Activated CD4-positive, alpha-beta T cell treated with anti-CD3 and anti-CD28 coated beads, Interleukin-2, Interleukin-4, amounts not matched to agents 100 ng/mL and 50 ng/mL, durations not matched to agents 16 hours and 8 hours (primary cell): ENCODE data around the gene PHKG2.

ENCODE experiments used
- DNase-seq: peaks from one replicate; pipeline ENCODE4 v3.0.0-alpha.2; 2020; ENCODE audit warnings: low spot score

PHKG2 gene

DNA sequence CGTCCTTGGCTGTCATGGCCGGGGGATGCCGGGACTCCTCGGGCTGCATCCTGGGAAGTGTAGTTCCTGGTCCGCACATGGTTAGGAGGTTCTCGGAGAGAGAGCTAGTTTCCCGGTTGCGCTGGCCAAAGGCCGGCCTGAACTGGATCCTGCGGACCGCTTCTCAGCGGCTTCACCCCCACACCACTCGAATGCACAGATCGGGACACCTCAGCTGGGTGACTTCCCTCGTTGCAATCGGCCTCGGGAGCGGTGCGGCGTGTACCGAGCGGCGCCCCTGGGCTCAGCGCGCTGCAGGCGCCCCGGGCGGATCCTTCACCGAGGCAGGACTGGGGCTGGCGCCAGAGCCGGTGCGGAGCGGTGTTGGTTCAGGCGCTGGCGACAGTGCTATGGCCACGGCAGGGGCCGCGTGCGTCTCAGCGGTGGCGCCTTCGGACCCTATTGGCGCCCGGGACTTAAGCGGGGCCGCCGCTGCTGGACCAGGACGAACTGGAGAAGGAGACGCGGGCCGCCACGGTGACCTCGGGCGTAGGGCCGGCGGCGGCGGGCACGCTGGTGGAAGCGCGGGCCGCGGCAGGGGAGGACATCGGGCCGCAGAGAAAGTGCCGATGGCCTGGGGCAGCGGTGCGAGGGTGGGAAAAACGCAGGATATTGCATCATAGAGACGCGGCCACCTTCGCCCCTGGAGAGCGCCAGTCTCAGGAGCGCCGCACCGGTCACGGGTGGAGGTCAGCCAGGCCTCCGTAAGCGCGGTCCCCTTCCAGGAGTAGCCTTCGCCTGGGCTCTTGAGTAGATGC is 27.4 kb downstream of the PHKG2 start:
- peak; percentile 79 for DNase-seq

DNA sequence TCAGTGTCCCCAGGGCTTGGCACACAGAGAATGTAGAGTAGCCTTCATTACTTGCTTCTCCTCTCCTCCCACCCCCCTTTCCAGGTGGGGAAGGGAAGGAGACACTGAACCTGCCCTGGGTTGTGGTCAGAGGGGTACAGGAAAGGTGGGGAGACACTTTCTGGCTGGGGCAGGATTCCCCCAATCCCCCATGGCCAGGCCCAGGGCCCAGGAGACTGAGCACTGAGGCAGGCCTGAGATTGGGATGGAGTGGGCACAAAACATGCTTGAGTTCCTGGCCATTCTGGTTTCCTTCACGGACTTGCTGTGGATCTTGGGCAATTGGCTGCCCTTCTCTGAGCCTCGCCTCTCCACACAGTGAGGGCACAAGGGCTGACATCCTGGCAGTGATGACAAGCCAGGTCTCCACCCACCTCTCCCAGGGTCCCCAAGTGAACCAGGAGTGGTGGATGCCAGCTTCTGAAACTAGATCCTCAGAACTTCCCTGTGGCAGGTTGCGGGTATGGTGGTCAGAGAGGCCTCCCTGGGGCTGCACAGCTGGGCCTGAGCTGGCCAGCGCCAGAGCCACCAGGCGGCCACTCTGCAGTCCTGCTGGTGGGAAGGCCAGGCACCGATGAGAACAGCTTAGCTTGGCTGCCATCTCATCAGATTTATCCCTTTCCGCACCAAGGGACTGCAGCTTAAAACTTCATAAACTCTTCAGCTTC is 29.5 kb downstream of the PHKG2 start:
- DNase-seq = no peak

DNA sequence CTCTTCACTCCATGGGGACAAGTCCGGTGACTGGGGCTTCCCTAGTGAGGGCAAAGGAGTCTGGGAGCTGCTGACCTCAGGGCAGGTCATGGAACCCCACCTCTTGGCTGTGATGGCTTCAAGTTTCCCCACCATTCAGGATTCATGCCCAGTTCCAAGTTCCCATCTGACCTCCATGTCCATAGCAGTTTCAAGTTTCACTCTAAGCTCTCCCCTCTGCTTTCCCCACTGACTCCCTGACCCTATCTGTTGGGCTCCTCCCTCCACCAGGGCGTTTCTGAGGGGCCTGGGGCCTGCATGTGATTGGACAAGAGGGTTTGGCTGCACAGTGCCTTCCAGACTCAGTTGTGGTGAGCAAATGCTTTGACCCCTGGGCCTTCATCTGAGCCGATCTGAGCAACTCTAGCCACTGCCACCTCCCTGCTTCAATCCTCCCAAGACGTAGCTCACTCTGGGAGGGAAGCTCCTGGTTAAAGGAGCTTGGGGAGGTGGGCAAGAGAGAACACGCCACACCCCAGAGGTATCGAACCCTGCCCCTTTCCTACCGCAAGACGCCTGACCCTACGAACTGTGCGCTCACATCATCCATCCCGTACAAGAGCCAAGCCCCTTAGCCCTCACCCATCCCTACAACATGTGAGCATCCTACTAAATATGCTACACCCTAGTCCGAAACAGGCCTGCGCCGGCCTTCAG is 30.5 kb downstream of the PHKG2 start:
- DNase-seq = no peak

DNA sequence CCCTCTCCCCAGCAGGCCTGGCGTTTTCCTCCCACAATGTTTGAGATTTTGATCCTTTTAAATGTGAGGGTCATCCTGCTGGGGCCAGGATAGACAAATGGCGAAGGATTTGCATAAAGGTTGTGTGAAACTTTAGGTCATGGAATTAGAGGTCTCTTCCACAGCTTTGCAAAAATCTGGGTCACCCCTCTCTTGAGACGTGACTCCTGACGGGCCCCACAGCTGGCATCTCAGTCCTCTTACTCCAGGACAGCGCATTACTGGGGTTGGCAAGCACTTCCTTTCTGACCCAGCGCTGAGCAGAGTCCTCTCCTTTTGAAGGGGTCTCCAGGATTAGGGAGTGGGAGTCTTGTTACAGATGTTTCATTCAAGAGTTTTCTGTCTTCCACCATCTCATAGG is 31.4 kb downstream of the PHKG2 start:
- DNase-seq = no peak

DNA sequence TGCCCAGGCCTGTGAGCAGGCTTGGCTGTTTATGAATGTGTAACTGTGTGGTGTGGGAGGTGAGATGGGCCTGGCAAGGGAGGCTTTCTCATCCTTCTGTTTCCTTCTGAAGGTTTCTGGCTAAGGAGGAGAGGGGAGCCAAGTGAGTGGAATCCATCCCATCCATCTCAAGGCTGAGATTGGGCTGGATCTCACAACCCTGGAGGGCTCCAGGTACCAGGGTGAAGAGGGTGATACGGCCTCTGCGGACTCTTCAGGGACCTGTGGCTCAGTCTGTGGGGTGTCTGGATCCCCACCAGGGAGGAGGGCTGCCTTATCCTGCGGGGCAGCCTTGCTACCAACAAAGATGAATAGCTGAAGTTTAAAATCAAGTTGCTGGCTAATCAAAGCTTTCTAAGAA is 31.8 kb downstream of the PHKG2 start:
- no peak for DNase-seq

DNA sequence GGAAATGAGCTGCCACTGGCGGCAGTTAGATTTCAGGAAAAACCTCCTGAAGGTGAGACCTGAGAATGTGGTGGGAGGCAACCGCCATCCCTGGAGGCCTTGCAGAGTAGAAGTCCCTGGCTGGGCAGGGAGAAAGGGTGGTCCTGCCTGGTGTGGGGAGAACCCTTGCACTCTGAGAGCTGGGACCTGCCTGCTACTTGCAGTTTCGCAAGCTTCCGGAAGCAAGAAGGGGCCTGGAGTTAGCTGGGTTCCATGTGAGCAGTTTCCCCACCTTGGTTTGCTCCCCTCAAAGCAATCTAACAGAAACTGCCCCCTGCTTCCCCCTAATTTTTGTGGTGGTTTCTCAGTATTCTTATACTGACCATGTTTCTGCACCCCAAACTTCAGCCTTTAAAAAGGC is 32.3 kb downstream of the PHKG2 start:
- DNase-seq = no peak

DNA sequence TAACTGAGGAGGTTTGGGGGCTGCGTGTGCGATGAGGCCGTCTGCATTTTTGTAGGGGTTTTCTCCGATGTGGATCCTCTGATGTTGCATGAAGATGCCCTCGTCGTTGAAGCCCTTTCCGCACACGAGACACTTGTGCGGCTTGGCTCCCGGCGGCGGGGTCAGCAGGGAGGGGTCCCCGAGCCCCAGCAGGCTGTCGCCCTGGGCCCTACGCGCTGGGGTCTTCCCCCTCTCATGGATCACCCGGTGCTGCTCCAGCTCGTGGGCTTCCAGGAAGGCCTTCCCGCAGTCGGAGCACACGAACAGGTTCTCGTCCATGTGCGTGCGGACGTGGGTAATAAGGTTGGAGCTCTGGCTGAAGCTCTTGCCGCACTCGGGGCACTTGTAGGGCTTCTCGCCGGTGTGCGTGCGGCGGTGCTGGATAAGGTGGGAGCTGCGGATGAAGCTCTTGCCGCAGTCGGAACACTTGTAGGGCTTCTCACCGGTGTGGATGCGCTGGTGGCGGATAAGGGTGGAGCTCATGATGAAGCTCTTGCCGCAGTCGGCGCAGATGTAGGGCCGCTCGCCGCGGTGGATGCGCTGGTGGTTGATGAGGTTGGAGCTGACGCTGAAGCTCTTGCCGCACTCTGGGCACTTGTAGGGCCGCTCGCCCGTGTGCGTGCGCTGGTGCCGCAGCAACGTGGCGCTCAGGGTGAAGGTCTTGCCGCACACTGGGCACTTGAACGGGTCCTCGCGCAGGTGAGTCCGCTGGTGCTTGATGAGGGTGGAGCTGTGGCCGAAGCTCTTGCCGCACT is 34.5 kb downstream of the PHKG2 start:
- DNase-seq = no peak

DNA sequence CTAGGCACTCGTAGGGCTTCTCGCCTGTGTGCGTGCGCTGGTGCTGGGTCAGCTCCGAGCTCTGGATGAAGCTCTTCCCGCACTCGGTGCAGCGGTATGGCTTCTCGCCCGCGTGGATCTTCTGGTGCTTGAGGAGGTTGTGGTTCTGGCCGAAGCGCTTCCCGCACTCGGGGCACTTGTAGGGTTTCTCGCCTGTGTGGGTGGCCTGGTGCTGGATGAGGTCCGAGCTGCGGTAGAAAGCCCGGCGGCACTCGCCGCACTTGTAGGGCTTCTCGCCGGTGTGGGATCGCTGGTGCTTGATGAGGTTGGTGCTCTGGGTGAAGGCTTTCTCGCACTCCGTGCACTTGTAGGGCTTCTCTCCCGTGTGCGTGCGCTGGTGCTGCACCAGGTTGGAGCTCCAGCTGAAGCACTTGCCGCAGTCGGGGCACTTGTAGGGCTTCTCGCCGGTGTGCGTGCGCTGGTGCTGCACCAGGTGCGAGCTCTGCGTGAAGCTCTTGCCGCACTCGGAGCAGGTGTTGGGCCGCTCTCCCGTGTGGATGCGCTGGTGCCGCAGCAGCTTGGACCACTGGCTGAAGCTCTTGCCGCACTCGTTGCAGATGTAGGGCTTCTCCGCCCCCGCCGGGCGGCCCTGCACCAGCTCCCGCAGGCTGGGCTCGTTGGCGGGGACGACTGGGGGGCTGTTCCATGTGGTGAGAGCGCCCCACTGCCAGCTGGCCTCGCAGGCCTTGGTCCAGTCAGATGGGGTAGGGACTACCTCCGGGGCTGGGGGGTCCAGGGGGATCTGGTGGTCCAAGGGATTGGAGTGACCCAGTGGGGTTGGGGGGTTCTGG is 35.3 kb downstream of the PHKG2 start:
- no peak for DNase-seq

DNA sequence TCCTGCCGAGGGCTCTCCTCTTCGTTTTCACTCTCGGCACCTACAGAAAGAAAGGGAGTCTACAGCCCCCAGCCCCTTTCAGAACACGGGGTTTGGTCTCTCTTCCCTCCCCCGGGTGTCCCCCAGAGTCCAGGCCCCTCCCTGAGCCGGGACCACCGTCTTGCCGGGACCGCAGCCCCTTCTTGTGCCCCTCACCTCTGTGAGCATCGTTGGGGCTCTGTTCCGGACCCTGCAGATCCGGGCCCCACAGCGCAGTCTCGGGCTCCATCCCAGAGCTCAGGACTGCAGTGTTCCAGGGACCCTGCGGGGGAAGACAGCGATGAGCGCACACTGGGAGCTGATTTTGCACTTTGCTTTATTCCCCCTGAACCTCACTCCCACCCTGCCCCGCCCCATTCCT is 36.0 kb downstream of the PHKG2 start:
- DNase-seq = no peak

DNA sequence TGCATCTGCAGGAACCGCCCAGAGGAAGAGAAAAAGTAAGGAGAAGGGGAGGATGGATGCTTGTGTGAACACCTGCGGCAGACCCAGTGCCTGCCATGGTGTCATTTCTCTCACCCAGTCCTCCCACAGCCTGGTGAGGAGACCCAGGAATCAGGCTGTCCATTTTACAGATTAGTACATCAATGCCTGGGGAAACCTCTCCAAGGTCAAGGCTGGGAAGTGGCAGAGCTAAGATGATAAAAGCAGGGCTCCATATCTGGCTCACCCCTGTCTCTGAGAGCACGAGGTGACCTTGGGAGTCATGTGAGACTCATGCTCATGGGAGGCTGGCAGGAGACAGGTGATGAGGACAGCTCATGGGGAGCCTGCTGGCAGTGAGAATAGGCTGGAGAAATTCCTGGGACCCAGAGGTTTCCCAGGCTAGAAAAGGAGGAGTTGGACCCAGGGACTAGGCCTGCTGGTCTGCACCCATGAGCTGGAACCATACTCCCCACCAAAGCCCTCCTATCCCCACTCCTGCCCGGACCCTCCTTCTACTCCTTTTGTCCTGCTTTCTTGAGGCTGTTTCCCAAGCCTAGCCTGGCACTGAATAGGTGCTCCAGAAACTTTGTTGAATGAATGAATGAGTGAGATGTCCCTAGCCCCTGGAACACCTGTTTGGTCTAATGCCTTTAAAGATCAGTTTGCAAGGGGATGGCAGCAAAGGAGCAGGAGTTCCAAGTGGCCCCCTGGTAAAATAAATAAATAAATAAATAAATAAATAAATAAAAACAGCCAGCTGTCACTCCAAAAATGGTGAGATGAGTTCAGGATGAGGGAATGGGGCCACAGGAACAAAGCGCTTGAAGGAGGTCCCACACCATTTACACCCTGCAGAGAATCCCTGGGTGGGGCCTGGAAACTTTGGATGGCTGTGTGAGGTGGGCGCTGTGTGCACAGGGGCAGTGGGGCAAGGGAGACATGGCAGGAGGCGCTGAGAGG is 37.2 kb downstream of the PHKG2 start:
- no peak for DNase-seq

DNA sequence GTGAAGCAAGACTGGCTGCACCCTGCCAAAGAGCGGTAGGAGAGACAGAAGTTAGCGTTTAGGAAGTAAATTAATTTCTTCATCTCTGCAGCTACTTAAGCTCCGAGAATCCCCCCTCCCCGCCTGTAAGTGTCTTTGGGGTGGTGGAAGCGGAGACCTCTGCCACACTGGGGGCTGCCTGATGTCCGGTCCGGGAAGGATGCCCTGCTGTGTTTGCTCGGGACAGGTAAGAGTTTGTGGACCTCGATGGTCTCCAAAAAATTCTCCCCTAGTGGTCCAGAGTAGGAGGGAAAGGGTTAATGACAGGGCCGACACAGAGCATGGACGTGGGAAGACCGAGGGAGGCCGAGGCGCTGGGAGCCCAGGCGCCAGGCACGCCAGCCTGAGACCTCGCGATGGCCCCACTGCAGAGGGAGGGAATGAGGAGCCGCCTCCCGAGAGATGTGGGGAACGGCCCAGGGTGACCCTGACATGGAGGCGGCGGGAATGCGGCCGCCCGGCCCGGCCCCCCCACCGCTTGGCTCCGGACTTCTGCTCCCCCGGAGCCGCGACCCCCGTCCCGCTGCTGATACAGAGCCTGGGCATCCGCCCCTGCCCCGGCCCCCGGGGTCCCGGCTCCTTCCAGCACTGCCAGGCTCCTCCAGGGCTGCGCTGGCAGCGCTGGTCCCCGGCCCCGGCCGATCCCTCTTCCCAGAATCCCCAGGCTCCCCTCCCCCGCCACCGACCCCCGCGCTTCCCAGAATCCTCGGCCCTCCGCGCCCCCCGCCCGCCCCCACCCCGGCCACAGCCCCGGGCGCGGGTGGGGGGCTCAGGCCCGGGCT is 38.1 kb downstream of the PHKG2 start:
- DNase-seq = no peak

DNA sequence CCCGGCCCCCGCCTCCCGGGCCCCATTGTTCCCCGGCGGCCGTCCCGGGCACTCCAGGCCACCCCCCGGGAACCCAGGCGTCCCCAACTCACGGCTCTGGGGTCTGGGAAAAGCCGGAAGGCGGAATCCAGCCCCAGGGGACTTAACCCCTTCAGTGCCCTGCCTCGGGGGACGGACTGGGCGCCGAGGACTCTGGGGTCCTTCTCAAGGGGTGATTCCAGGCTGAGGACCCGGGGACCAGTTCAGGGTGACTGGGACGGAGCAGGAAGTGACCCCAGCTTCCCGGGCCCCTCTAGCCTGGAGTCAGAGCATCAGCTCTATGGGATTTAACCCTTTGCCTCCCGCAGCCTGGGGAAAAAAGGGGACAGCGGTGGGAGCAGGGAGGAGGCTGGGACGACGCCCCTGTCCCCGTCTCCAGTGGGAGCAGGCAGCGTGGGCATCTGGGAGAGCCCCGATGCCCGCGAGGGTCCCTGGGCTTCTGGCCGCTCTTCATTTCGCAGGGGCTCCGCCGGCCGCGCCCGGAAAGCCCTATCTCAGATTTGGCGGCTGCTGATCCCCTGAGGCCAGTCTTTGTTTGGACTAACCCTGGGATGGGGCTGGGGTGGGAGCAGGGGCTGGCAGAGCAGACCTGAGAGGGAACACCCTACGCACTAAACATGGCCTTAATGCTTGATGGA is 38.8 kb downstream of the PHKG2 start, which contains the start of gene ZNF629:
Gene ZNF629 (minus strand): TSS at position 270 of the 677 bp plus-strand sequence. CDS start 2,723 bp downstream, outside the sequence.
- DNase-seq = no peak

DNA sequence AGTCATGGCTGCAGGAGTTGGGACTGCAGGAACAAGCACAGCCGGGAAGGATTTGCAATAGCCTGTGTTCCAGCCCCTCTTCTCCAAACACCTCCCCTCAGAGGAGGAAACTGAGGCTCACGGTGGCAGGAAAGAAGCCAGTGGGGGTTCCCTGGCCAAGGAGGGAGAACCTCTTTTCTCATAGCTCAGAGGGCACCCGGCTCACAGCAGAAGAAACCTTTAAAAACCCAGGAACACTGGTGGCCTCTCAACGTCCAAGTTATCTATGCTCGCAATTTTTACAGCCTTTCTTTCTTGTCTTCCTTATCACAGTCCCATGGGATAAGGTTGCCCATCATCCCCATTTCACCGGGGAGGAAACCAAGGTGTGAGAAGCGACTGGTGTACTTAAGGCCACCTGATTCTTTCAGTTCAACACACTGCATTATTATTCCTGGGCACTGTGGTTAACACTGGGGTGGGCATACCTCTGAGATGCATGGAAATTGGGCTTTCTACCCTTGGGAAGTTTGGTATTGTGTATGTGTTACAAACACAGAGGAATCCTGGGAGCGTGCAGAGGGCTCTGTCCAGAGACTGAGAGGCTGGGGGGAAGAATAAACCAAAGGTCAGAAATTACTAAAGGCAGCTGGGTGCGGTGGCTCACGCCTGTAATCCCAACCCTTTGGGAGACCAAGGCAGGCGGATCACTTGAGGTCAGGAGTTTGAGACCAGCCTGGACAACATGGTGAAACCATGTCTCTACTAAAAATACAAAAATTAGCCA is 39.6 kb downstream of the PHKG2 start:
- DNase-seq = no peak

DNA sequence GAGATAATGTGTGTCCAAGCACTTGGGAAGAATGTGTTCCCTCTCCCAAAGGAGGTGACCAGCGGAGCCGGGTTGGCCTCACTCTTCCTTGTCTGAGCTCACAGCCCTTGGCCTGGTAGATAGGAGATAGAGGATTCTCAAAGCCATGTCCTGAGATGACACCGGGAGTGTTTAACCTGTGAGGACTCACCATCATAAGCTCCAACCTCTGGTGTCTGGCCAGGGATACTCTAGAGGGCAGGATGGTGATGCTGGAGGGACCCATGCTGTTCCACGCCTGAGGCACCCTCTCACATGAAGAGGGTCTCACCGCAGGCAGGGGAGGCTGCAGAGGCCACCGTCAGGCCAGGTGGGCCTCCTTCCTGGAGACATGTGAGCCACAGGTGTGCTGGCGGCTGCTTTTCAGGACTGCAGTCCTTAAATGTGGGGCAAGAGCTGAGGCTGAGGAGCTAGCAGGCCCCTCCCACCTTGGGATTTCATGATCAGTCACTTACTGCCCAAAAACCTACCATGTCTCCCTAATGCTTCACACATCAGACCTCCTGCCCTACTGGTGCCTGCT is 45.4 kb downstream of the PHKG2 start:
- DNase-seq = no peak

DNA sequence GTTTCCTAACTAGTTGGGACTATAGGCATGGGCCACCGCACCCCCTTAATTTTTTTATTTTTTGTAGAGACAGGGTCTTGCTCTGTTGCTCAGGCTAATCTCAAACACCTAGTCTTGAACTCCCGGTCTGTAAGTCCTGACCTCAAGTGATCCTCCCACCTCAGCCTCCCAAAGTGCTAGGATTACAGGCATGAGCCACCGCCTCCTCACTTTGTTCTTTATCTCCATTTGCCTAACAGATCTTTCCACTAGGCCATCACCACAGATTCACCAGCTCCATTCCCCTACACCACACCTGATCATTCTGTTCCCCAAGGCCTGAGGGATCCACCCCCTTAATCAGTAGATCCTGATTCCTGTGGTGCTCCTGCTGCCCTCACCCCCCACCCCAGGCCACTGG is 46.4 kb downstream of the PHKG2 start:
- DNase-seq = no peak

DNA sequence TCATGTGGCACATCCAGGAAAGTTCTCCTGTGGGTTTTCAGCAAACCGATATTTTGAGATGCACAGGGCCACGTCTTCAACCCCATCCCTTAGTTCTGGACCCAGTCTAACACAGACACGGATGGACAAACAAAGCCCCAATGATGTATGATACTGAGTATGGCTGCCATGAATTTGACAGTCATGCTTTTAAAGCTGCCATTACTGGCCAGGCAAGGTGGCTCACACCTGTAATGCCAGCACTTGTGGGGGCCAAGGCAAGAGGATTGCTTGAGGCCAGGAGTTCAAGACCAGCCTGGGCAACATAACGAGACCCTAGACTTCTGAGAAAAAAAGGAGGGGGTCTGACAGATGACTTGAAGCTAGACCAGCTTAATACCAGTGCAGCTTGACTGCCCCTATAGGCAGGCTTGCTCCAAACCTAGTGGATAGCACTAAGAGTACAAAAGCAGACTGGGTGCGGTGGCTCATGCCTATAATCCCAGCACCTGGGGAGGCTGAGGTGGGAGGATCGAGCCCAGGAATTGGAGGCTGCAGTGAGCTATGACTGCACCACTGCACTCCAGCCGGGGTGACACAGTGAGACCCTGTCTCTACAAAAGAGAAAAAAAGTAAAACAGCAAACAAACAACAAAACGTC is 49.6 kb downstream of the PHKG2 start:
- no peak for DNase-seq
